Caki2 (cell line): ENCODE measurements around the gene LPXN. TPM values are rescaled to one million over a fixed set of nuclear protein-coding genes. Genes with fewer than 3 reads are reported as not detected.

Source experiments
- DNase-seq: peaks from one replicate; pipeline ENCODE4 v3.0.0-alpha.2; 2015; ENCODE audit warnings: low read depth
- in situ Hi-C: cut with HindIII; loops from 2 replicates; pipeline ENCODE4 v1.10.0; 2016; ENCODE audit warnings: low sequenced_read_pairs, low pct_unique_long_range_greater_than_20kb, mixed read lengths
- total RNA-seq: library from RNA; depleted of rRNA; stranded (reverse); fragments of >200 nt; shearing (Covaris generic); gene quantifications from 2 replicates; pipeline ENCODE4 v1.2.3, GENCODE V29; 2014; ENCODE audit warnings: low replicate concordance; rRNA removed

LPXN gene
- total RNA-seq, 1 experiment from 2014 or later, result 0.54 TPM

DNA sequence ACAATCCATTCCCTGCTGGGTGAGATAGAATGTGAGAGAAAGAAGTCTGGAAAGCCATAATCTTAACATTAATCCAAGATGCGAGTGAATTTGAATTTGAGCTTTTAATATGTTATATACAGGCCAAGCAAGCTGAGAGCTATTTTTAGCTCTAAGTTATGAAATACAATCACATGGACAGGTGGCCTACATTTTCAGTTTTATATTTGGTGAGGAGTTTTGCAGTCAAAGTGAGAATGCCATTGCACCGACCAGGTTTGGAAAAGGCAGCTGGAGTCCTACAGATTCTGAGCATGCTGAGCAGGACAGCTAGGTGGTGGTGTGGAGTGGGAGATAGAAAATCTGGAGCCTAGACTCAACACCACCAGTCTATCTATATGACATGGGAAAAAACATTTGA lies 79.8 kb downstream of the LPXN start:
- in situ Hi-C loops, result no loop called here
- DNase-seq, result no peak

DNA sequence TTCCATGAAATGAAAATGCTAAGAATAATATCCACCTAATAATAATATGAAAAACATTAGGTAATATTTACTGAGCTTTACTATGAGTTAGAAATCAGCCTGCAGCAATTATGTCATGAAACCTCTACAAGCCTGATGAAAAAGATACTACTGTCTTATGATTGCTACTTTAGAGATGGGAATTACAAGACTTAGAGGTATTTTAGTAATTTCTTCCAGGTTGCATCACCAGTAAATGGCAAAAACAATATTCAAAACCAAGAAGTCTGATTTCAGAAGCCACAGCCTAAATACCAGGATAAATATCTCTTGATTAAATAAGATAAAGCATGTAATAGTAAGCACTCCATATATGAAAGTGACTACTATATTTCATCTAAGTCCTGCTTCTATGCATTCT lies 81.6 kb downstream of the LPXN start:
- in situ Hi-C loops, result no loop called here
- DNase-seq, result no peak

DNA sequence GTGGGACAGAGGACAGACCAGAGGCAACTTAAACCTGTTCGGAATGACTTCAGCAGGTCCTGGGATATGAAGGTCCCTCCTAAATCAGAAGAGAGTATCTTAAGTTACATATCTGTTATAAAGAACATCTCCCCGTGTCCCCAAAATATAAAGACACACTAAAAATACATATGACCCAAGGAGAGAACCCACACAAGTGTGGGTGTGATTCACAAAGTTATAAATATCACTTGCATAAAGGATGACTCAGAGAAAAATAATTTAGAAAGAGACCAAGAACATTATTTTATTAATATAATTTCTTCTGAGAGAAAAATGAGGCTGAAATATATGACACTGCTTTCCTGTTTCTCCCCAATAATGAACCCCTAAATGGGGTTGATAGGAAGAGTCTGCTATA lies 82.0 kb downstream of the LPXN start:
- no peak for DNase-seq
- in situ Hi-C loops, result no loop called here

DNA sequence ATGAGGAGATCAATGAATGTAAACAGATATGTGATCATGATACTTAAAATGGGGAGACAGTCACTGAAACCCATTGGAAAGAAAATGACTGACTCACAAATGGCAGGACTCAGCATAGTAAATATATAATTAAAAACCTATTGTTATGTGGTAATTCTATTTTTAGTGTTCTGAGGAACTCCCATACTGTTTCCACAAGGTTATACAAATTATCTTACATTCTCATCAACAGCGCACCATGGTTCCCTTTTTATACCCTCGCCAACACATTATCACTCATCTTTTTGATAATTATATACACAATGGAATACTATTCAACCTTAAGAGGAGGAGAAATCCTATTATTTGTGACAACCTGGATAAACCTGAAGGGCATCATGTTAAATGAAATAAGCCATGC lies 84.8 kb downstream of the LPXN start:
- DNase-seq, result no peak
- in situ Hi-C loops, result no loop called here

DNA sequence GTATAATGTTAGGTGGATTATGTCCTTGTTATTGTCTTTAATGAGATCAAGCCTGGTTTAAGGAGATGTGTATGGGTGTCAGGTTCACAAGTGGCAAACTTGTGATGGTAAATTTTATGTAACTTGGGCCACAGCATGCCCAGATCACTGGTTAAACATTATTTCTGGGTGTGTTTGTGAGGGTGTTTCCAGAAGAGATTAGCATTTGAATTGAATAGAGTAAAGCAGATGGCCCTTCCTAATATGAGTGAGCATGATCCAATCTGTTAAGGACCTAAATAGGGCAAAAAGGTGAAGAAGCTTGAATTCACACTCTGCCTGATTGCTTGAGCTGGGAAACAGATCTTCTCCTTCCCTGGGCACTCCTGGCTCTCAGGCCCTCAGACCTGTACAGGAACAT lies 88.5 kb downstream of the LPXN start:
- DNase-seq, result no peak
- in situ Hi-C loops, result no loop called here

DNA sequence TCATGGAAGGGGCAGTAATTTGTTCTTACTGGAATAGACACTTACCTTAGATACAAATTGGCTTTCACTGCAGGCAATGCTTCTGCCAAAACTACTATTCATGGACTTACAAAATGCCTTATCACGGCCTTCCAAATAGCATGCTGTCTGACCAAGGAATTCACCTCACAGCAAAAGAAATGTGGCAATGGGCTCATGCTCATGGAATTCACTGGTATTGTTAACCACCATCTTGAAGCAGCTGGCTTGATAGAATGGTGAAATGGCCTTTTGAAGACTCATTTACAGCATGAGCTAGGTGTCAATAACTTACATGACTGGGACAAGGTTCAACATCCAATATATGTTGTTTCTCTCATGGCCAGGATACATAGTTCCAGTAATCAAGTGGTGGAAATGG lies 89.7 kb downstream of the LPXN start:
- no peak for DNase-seq
- in situ Hi-C loops, result no loop called here

Other genes with a start within 250 kb of the LPXN start
- gene OR5B17, start 216.8 kb downstream of the LPXN start, total RNA-seq, result not detected in 2 replicates
- not detected in 2 replicates for gene OR5B3, start 169.0 kb downstream of the LPXN start, total RNA-seq
- not detected in 2 replicates for gene OR5B2, start 147.7 kb downstream of the LPXN start, total RNA-seq
- not detected in 2 replicates for gene OR5B12, start 133.6 kb downstream of the LPXN start, total RNA-seq
- gene OR5B21, start 67.8 kb downstream of the LPXN start, total RNA-seq, result not detected in 2 replicates
- gene ZFP91, start 3.2 kb upstream of the LPXN start, total RNA-seq, result 26.6 and 26.8 TPM in 2 replicates
- 0.44 TPM in 1 of 2 replicates, not detected in the other for gene CNTF, start 46.8 kb upstream of the LPXN start, total RNA-seq
- not detected in 2 replicates for gene GLYAT, start 156.1 kb upstream of the LPXN start, total RNA-seq